Body of pancreas (tissue), 4 donors: ENCODE results near the gene MPZL3. TPM values are rescaled to one million over a fixed set of nuclear protein-coding genes. Genes with fewer than 3 reads are reported as not detected.

Source experiments
- ATAC-seq: fragments of 150-250 bp; one replicate; pipeline ENCODE4 v1.9.1; 2016
- DNase-seq, 4 donors: peaks; one replicate each; pipeline ENCODE4 v3.0.0-alpha.2; 2019
- H3K27ac ChIP-seq, 4 donors: fragments of 200-600 bp; sonication (generic); 1 replicate in 3 of 4; 2 replicates in 1 of 4; pipeline versions ENCODE4 v1.5.1 to v1.6.1; 2016 to 2019; ENCODE audit warnings: mild to moderate bottlenecking in 1 of 4, mixed read lengths in 1 of 4, moderate library complexity in 1 of 4
- H3K27me3 ChIP-seq, 2 donors: fragments of 200-600 bp; sonication (generic); one replicate each; pipeline ENCODE4 v1.6.0; 2016; ENCODE audit warnings: mild to moderate bottlenecking in 1 of 2
- H3K36me3 ChIP-seq, 2 donors: fragments of 200-600 bp; sonication (generic); replicated peaks in 1 of 2; 2 replicates each; pipeline ENCODE4 v1.5.1; 2016; ENCODE audit warnings: low read depth in 2 of 2; ENCODE audit not compliant: insufficient read depth in 1 of 2
- H3K4me1 ChIP-seq: fragments of 200-600 bp; sonication (generic); one replicate; pipeline ENCODE4 v1.6.0; 2016
- H3K4me3 ChIP-seq, 2 donors: fragments of 200-600 bp; sonication (generic); 1 replicate in 1 of 2; 2 replicates in 1 of 2; pipeline ENCODE4 v1.5.1; 2016 to 2019
- H3K9me3 ChIP-seq, 3 donors: fragments of 200-600 bp; sonication (generic); 1 replicate in 2 of 3; 2 replicates in 1 of 3; pipeline ENCODE4 v1.5.1; 2016
- CTCF ChIP-seq, 7 experiments: fragments of 450-650 bp in 4 of 7; fragments of 200-600 bp in 3 of 7; sonication (generic) in 3 of 7; IDR thresholded peaks; one replicate each; pipeline ENCODE4 v1.5.1; 2016 to 2019; ENCODE audit warnings: antibody characterized with exemption in 7 of 7
- POLR2A ChIP-seq, 3 donors: fragments of 450-650 bp; IDR thresholded peaks; one replicate each; pipeline ENCODE4 v1.6.1; 2016; ENCODE audit warnings: antibody characterized with exemption in 3 of 3, mild to moderate bottlenecking in 2 of 3
- WGBS, 2 donors: methylation state at CpG; one replicate each; pipeline ENCODE4 v1.1.5; 2017; 5-methylcytosine and 5-hydroxymethylcytosine counted together
- intact Hi-C: fragments of 100-400 bp; cut with DNase I; formaldehyde crosslinking; loops from one replicate; pipeline ENCODE4 v1.15.1; 2023
- total RNA-seq, 2 donors: library from RNA; depleted of rRNA; stranded (reverse); fragments of >200 nt; gene quantifications; one replicate each; pipeline ENCODE4 v1.1.0, GENCODE V29; 2016

Gene MPZL3
- total RNA-seq, 2 donors from 2014 or later = 4.0 to 8.0 TPM

DNA sequence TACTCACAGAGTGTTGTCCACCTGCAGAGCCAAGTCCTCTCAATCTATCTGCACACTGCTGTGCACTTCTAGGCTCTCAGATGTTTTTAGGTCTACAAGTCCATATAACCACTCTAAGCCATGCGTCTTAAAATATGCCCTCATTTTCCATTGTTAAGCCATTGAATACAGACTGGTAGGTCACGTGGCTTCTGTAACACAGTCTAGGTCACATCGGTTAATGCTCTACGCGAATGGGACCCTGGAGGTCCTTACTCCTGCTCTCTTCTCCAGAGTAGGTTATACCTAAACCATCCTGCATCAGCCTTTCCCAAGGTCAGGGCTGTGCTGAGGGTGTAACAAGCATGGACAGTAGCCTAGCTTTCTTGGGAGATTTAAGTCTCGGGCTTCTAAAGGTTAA lies 28.2 kb downstream of the MPZL3 start:
- H3K27ac ChIP-seq = no peak overlapping the region
- TF ChIP-seq CTCF (IDR thresholded peaks at IDR 0.05) (no peak), POLR2A (IDR thresholded peaks at IDR 0.05) (no peak)
- no peak for ATAC-seq
- H3K4me1 ChIP-seq = no peaks in the 10 kb centered on the region
- H3K4me3 ChIP-seq = no peak overlapping the region
- no peaks in the 10 kb centered on the region for H3K36me3 ChIP-seq
- DNase-seq = no peak
- no peaks in the 10 kb centered on the region for H3K9me3 ChIP-seq
- intact Hi-C loops = no loop called here
- 77 to 82% methylated on average over 6 of the region's 6 CpGs for WGBS, 2 donors
- H3K27me3 ChIP-seq = no peaks in the 10 kb centered on the region

GRCh38 chr11:118223570-118223969 lies 28.6 kb downstream of the MPZL3 start:
- no peaks in the 10 kb centered on the region for H3K36me3 ChIP-seq
- no peak for TF ChIP-seq POLR2A (IDR thresholded peaks at IDR 0.05)
- no peak for TF ChIP-seq CTCF (IDR thresholded peaks at IDR 0.05)
- no peak overlapping the region for H3K4me3 ChIP-seq
- H3K27me3 ChIP-seq = no peaks in the 10 kb centered on the region
- H3K9me3 ChIP-seq = no peaks in the 10 kb centered on the region
- DNase-seq = no peak
- ATAC-seq = no peak
- H3K27ac ChIP-seq = no peak overlapping the region
- intact Hi-C loops = no loop called here
- 74 to 75% methylated on average over 2 of the region's 2 CpGs for WGBS, 2 donors
- H3K4me1 ChIP-seq = no peaks in the 10 kb centered on the region

GRCh38 chr11:118222437-118222836 lies 29.7 kb downstream of the MPZL3 start:
- Histone ChIP-seq H3K4me1 (no peaks in the 10 kb centered on the region), H3K9me3 (no peaks in the 10 kb centered on the region), H3K27ac (no peak overlapping the region), H3K27me3 (no peaks in the 10 kb centered on the region), H3K4me3 (no peak overlapping the region), H3K36me3 (no peaks in the 10 kb centered on the region)
- no peak for ATAC-seq
- 45 to 50% methylated on average over 4 of the region's 4 CpGs for WGBS, 2 donors
- no peak for TF ChIP-seq POLR2A (IDR thresholded peaks at IDR 0.05)
- no peak for TF ChIP-seq CTCF (IDR thresholded peaks at IDR 0.05)
- intact Hi-C loops = no loop called here
- DNase-seq = no peak

DNA sequence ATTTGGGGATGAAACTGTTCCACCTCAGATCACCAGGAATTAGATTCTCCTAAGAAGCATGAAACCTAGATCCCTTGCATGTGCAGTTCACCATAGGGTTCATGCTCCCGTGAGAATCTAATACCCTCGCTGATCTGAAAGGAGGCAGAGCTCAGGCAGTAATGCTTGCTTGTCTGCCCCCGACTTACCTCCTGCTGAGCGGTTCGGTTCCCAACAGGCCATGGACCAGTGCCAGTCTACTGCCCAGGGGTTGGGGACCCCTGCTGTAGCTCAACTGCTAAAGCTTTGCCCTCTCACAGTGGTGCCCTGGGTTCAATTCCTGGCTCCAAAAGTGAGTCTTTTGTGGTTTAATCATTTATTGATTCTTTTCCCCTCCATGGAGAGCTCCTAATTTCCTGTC lies 30.7 kb downstream of the MPZL3 start:
- TF ChIP-seq CTCF (IDR thresholded peaks at IDR 0.05) (no peak), POLR2A (IDR thresholded peaks at IDR 0.05) (no peak)
- Histone ChIP-seq H3K36me3 (no peaks in the 10 kb centered on the region), H3K27ac (no peak overlapping the region), H3K27me3 (no peaks in the 10 kb centered on the region), H3K4me1 (no peaks in the 10 kb centered on the region), H3K9me3 (no peaks in the 10 kb centered on the region), H3K4me3 (no peak overlapping the region)
- intact Hi-C loops = no loop called here
- 63 to 70% methylated on average over 5 of the region's 5 CpGs for WGBS, 2 donors
- ATAC-seq (no peak), DNase-seq (no peak)

DNA sequence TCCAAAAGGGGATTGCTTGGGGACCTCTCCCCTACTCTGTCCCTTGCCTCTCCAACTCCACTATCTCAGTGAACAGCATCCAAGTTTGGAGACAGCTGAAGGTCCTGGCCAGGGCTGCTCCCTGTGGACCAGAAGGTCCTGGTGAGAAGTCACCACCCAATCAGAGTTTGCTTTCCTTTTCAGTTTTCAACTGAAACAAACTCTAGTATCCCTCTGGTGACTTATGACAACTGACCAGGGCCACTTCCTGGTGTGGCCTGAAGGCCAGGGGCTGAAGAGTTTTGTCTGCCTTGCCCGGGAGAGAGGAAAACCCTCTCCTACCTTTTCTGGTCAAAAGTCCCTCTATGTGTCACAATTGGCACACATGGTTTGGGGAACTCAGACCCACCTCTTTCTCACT lies 32.4 kb downstream of the MPZL3 start:
- intact Hi-C loops = no loop called here
- H3K4me3 ChIP-seq = no peak overlapping the region
- no peaks in the 10 kb centered on the region for H3K9me3 ChIP-seq
- H3K36me3 ChIP-seq = no peaks in the 10 kb centered on the region
- H3K4me1 ChIP-seq = no peaks in the 10 kb centered on the region
- WGBS, 2 donors = 67 to 71% methylated on average over 1 of the region's 1 CpG
- DNase-seq = no peak
- no peak for TF ChIP-seq POLR2A (IDR thresholded peaks at IDR 0.05)
- TF ChIP-seq CTCF (IDR thresholded peaks at IDR 0.05) = no peak
- no peak for ATAC-seq
- H3K27ac ChIP-seq = no peak overlapping the region
- no peaks in the 10 kb centered on the region for H3K27me3 ChIP-seq
